HG03432 (cell line): ENCODE measurements around the gene XDH.

Source experiments
- ATAC-seq: cut with Tn5 transposase; IDR thresholded peaks from one replicate; pipeline ENCODE4 v1.9.1; 2021; ENCODE audit warnings: mild to moderate bottlenecking, moderate library complexity; ENCODE audit not compliant: unreplicated experiment

Gene XDH

DNA sequence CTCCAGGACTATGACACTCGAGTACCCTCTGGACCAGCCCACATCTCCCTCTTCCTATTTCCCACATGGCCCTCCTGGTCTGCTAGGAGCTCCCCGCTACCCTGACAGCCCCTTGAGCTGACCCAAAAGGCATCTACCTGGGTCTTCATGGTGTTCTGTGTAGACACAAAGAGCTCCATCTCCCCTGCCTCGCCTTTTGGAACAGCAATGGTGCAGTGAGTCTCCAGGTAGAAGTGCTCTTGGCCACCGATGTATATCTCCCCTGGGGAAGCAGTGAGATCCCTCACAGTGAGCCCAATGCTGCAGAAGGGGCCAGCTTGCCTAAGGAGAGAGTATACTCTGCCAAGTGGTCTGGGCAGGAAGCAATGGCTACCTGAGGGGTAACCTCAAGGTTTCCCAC, 47.8 kb downstream of the XDH start:
- no peak for ATAC-seq

DNA sequence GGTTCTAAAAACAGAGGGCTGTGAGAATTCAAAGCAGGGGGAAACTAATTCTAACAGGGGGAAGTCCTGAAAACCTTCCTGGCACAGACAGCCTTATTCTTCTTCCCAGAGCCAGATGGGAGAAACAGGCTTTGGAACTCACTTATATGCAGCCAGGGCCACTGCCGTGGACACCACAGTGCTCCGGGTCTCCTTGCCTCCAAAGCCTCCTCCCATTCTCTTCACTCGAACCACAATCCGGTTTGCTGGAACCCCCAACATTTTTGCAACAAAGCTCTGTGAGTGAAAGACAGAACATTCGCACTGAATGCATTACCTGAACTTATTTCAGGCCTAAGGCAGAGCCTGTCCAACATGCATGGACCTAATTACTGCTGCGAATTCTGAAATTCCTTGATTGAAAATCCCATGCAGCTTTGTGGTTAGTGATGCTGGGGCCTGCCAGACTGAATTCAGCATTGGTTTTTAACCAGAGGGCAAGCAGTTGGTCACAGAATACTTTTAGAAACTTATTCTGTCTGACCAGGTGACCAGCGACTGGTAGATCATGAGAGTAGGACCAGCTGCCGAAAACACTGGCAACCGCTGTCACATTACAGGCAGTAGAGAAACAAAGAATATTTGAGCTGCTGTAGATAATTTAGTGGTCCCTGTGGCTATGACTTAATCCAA, 48.6 kb downstream of the XDH start:
- ATAC-seq, result no peak

DNA sequence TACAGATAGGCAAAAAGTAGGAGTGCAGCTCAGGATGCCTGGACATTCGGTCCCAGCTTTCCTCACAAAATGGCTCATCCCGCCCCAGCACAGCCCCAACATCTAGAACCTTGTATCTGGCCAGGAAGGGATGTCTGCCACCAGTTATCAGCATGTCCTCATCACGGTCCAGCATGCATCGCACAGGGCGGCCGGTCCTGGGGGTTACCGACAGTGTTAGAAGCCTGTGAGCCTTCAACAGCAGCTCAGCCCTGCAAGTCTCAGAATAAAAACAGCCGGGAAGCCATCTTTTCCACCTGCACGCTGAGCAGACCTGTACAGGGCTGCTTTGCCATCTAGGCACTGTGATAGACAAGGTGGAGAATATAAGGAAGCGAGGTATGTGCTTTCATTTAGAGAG, 49.2 kb downstream of the XDH start:
- no peak for ATAC-seq

DNA sequence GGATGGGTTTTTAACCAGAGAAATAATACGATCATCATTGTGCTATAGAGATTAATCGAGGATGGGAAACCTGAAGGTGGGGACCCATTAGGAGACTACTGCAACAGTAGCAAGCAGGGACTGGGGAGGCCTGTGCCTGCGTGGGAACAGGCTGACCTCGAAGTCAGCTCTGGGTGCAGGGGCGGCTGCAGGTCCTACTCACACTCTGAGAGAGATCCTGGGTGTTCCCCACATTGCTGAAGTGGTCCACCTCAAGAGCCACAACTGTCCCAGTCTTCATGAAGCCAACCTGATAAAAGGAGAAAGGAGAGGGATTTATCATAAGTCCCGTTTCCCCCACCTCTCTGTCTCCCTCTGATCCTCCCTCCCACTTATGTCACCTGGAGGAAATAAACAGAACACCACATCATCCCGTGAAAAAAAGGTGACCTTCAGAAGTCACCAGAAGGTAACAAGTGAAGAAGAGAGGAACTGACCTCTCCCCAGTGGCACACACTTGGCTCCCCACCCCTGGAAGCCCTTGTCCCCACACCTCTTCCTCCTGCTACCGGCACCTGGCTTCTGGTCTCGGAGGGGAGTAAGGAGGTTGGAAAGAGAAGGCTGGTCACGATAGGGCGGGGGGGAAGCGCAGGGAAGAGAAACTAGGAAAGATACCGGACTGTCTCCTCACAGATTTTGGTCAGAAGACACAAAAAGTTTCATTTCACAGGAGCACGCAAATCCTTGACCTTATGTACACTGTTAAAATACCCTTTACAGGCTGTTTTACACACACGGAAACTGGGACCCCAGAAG, 50.4 kb downstream of the XDH start:
- ATAC-seq, result no peak

DNA sequence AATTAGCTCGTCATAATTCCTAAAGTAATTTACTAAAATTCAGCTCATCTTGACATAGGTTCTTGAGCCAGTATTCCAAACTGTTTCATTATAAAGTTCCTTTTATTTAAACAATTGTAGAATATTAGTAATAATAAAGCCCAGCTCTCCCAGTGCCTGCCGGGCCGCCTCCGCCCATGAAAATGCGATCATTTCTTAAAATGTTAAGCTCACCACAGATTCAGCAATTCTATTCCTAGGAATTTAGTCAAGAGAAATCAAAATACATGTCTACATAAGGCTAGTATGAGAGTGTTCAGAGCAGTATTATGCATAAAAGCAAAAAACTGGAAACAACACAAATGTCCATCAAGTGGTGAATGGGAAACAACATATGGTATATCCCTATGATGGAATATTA, 52.0 kb downstream of the XDH start:
- ATAC-seq, result no peak

DNA sequence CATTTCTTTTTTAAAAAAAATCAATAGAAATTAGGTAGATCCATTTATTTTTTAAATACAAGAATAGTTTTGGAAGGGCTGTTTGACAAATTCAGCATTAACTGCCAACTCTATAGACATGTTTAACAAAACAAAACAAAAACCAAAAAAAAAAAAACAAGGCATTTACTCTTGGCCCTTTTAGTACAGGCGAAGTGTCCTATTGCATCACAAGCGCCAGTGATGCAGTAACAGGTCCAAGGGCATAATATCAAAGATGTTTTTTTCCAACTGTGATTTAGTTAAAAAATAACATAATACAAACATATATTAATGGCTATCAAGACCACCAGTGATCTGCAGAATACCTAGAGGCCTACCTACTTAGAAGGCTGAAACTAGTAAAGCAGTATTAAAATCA, 55.3 kb downstream of the XDH start:
- no peak for ATAC-seq

DNA sequence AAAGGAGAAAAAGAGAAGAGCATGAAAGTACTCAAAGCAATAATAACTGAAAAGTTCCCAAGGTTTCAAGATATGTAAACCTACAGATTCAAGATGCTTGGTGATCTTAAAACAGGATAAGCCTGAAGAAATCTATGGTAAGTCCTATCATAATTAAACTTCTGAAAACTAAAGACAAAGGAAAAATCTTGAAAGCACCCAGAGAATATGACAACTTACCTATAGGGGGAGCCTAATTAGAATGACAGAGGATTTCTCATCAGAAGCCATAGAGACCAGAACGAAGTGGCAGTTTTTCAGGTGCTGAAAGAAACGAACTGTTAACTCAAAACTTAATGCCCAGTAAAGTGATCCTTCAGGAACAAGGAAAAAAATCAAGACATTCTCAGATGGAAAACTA, 59.7 kb downstream of the XDH start:
- no peak for ATAC-seq

DNA sequence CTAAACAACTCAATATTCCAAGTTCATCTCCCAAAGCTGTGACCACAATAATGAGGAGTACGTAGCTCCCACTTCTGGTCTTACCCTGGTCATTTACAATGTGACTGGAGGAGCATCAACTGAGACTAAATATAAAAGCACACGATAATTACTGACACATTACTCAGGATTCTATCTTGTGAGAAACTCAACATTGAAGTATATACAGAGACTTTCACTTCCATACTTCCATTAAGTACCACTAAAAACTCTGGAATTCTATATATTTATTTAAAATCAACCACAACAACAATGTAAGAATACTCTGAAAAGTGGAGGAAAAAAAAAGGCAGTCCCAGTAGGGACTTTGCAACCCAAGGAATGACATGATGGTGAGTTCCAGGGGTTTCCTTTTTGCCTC, 61.4 kb downstream of the XDH start:
- no peak for ATAC-seq

DNA sequence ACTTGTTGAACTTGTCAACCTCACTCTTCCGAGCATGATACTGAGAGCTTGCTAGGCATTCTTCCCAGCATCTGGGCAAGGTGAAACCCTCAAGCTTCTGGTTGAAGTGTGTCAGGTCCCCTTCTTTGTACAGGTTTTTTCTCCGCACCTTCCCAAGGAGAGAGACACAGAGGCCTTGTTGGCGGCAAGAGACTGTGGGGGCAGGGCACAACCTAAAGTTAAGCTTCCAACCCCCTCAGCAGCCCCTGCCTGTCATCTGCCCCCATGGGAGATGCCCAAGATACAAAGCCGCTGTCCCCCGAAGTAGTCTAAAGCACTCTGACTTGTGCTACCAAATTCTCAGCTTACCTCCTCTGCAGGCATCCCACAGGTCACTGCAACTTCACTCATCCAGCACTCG, 64.9 kb downstream of the XDH start:
- ATAC-seq, result no peak

DNA sequence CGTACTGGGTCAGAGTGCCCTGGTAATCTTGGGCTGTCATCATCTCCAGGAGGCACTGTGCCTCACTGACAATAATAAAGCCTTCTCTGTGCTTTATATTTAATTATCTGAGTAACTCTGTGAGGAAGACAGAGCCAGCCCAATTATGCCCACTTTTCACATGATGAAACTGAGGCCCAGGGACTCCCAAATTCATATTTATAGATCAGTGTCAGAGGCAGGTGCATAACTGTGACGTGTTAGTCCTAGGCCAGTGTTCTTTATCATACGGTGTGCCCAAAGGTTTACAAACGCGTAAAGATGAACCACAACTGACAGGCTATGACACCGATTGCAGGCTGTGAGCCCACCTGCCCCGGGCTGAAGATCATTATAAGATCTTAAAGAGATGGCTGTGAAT, 65.4 kb downstream of the XDH start:
- no peak for ATAC-seq

DNA sequence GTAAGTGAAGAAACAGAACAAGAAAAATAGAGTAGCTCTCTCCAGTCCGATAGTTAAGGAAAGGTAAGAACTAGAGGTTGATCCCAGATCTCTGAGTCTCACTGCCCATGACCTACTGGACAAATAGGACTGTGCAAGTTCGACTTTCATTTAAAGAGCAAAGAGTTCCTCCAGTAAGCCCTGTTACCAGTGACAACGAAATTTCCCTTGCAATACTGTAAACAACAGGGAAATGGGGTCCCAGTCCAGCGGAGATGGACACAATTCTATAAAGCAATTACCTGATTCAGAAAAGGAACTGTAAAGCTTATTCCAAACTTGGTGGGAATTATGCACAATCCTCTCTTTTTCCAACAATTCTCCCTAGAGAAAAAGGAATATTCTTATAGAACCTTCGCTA, 65.9 kb downstream of the XDH start:
- no peak for ATAC-seq

DNA sequence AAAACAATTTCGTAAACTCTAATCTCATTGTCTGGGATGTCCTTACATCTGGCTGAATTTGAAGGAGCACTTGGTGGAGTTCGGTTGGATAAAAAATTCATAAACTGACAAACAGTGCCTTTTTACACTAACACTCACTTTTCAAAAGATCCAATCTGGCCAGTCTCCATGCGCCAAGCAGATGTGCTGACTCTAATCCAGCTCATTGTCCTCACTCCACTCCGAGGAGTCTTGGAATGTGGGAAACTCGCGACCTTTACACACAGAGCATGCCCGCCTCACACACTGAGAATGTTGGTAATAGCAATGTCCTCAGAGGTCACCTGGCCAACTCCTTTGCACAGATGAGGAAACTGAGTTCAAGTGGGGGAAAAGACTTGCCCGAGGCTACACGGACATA, 66.8 kb downstream of the XDH start:
- no peak for ATAC-seq

DNA sequence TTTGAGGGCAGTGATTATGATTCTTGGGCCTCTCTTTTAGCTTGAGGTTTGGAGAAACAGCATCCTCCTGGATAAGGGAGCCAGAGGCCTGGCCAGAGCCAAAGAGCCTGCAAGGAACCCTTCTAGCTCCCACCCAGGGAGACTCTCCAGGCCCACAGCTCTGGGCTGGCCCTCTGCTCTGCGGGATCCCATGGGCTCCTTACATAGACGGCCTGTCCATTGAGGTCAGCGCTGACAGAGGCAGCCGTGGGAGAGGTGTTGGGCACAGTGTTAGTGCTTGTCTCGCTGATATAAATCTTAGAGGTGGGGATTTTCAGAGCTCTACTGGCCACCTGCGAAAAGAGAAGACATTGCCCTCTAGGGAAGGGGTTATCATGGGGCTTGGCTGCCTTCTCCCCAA, 67.2 kb downstream of the XDH start:
- no peak for ATAC-seq

DNA sequence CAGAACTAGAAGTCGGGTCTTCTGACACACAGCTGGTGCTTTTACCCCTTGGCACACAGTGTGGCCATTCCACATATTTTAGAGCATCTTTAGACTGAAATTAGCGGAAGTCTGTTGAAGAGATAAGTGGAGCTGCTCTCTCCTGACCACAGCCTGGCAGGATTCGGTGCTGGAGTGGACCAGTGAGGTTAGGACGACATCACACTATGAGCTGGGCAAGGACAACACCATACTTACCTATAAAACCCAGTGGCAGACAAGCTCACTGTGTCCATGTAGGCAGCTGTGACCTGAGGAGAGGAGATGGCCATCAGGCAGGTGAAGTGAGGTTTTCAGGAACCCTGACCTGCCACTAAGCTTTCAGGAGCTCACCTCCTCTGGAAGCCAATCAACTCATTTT, 70.1 kb downstream of the XDH start:
- no peak for ATAC-seq

DNA sequence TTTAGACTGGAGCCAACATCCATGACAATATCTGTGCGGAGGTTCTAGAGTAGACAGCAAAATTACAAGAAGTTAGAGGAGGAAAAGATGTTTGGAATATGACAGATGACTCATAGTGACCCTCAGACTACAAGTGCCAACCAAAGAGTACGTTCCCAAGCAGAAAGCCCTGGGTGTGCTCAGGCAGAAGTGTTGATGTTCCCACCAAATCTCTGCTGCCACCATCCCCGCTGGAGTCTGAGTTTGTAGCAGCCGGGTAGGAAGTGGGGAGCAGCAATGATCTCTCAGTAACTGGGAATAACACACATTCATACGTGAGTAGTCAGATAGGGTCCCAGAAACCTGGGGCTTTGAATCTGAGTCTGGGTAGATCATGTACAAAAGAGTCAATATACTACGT, 73.2 kb downstream of the XDH start:
- no peak for ATAC-seq

DNA sequence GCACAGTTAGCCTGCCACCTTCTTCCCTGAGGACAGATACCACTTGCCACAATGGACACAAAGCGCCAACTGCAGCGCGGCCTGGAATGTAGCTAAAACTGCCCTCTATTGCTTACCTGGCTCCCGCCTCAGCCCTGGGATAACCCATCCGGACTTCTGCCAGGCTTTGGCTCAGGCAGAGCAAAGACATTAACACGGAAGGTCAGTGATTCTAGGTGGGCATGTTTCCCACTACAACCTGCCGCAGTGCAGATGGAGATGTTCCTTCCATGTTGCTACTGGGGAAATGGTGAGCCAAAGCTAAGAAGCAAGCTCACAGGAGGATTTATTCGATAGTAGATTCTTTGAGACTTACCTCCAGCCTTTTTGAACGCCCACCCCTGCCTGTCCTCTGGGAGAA, 74.8 kb downstream of the XDH start:
- ATAC-seq, result no peak

DNA sequence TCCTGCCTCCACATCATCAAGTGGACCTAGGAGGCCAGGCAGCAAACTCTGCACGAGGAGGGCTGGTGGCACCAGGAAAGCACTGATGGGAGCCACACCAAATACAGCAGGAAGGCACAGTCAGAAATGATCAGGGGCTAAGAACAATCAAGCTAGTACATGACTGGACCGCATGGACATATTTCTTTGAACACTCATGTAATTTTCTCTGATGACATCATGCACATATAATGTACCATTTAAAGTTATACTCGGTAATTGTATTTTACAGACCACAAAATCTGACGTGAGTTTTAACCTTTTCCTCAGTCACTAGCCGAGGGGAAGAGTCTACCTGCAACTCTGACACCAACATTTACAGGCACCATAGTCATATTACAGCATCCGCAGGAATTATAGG, 76.7 kb downstream of the XDH start:
- ATAC-seq, result no peak

DNA sequence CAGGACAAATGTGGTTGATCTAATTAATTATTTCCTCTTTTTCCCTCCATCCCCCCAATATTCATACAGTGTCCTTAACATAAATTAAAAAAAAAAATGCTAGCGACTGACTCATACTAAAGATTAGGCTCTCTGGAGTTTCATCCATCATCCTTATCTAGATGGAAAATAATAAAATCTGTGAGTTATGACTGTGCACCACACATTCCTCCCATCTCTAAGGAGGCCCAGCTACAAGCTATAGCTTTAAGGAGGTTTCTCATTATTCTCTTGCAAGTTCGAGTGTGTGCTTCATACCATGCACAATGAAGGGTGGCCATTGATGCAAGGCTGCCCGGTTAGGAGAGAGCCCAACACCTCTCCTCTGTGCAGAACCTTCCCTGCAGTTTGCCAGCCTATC, 77.3 kb downstream of the XDH start:
- no peak for ATAC-seq

DNA sequence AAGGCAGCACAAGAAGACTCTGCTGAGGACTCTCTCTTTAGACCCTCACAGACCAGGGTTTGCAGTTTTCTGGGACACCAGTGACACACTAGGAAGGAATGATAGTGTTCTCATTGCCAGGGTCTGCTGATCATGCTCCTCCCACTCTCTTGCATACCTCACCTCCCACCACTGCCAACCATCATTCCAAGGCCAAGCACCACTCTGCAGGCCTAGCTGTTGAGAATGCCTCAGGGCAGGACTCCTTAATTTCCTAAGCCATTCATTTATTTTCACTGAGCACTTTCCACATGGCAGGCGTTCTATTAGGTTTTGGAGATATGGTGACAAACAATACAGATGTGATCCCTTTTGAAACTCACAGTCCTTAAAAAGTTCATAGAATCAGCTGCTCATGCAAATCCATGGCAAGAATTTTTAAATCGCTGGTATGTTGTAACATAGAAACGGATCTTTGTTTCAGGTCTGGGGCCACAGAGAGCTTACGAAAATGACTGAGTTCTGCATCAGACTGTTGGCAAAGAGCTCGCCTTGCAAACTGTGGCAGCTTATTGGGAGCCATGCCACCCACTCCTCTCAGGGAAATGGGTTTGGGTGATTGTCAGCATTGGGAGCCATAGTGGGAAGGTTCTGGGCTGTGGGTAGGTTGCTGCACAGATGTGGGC, 78.5 kb downstream of the XDH start:
- ATAC-seq, result no peak

DNA sequence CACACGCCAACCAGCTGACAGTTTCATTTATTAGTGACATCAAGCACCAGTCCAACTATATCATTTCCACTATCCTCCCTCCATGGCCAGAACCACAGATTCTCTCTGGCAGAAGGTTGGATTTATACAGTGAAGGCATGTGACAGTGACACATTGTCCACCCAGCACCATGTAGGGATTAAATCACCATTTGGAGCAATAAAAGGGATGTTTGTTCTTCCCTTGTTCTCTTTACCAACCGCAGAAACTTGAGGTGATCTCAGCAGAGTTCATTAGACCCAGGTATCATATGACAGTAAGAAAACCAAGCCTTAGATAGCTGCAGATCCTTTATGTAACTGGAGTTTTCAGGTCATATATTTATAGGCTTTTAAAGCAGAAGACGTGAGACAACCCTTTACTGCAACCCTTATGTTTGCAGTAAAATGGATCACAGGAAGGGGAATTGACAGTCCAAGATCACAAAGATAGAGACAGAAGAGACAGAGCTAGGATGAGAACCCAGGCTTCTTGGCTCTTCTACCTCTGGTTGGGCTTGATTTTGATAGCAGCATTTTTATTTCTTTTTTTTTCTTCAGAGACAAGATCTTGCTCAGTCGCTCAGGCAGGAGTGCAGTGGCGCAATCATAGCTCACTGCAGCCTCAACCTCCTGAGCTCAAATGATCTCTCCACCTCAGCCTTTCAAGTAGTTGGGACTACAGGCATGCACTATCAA, 80.1 kb downstream of the XDH start:
- ATAC-seq, result no peak

DNA sequence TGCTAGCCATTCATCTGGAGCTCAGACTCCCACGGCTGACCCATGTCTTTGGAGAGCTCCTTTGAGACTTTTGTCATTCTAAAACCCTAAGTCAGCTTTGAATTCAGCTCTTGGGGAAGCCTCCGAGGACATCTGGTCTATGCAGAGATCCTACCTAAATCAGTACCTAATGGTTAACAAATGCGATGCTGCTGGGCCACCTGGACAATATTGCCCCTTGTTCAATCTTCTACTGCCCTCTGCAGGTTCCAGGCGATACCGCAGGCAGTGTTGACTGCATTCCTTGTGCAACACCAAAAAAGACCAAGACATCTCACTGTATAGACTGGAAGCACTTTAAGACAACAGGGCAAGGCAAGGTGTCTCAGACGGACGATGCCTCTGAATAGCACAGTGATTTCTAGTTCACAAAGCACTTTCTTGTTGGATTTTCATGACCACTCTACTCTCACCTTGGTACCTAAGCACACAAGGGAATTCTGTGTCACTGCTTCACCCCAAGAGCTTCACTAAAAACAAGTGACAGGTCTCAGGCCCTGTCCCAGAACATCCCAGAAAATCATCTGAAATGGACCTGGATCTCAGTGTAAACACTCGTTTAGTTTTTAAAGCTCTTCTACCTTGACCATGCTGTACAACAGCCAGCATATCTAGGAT, 80.9 kb downstream of the XDH start:
- peak; percentile 88 for ATAC-seq
